HG03108 (cell line): Measurements from ENCODE around the gene OTUD7B.
"Not testable (repeated sequence)": the region's sequence is repeated elsewhere in the genome, so short reads cannot be mapped to it uniquely, and the experiment has no call there.

ENCODE experiments used
- ATAC-seq: cut with Tn5 transposase; IDR thresholded peaks from one replicate; pipeline ENCODE4 v1.9.1; 2021; ENCODE audit warnings: moderate library complexity; ENCODE audit not compliant: unreplicated experiment

OTUD7B gene

DNA sequence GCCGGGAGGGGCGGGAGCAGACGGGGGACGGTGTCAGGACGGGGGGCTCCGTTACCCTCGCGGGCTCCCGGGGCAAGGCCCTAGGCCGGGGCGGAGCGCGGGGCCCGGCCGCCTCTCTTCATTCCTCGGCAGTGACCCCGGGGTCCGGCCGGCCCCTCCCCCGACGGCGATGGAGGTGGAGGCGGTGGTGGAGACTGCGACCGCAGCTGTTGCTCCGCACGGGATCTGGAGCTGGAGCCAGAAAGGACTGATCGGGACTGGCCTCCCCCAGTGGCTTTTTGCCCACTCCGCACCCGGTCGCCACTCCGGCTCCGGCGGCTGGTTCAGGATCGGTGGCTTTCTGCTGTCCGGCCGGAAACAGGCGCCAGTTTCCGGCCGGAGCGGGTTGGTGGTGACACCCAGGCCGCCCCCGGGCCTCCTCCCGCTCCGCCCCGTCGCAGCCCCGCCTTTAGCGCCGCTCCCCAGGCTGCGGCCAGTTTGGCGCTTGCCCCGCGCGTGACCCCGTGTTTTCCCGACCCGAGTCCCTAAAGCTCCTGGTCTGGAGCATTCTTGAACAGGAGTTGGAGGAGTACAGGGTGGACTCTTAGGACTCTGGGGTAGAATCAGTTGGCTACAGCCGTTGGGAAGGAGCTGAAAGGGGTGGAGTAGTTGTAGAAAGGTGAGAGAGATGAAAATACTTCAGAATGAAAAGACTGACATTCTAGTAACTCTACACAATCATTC is at the start of gene OTUD7B:
TSS of gene OTUD7B (minus strand) at position 334 of the 723 bp plus-strand sequence. CDS start 33,216 bp downstream, outside the sequence.
- peak; percentile 67 for ATAC-seq

DNA sequence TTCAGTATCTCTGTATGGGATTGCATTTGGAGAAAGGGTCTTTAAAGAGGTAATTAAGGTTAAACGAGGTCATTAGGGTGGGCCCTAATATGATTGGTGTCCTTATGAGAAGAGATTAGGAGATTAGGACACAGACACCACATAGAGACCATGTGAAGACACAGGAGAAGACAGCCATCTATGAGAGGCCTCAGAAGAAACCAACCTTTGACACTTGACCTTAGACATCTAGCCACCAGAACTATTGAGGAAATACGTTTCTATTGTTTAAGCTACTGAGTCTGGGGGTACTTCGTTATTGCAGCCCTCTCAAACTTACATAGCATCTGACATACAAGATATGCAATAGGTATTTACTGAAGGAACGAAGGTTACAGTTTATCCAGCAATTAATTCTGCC is 49.7 kb upstream of the OTUD7B start:
- ATAC-seq, result no peak

DNA sequence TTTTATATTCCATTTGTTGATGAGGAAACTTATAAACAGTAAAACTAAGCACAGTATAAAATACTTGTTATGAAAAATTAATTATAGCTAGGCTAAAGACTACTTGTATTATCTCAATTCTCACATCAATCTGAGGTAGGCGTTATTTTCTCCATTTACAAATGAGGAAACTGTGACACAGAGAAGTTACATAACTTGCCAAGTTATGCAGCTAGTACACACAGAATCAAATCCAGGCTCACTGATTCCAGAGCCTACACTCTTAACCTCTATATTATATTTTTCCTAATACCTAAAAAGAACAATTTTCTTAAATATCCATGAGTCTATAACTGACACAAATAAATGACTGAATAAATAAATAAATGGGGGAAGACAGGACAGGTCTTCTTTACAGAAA is 45.9 kb upstream of the OTUD7B start:
- no peak for ATAC-seq

DNA sequence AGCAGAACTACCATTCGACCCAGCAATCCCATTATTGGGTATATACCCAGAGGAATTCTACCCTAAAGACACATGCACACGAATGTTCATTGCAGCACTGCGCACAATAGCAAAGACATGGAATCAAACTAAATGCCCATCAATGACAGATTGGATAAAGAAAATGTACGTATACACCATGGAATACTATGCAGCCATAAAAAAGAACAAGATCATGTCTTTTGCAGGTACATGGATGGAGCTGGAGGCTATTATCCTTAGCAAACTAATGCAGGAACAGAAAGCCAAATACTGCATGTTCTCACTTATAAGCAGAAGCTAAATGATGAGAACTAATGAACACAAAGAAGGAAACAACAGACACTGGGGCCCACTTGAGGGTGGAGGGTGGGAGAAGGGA is 45.0 kb upstream of the OTUD7B start:
- not testable (repeated sequence) for ATAC-seq

DNA sequence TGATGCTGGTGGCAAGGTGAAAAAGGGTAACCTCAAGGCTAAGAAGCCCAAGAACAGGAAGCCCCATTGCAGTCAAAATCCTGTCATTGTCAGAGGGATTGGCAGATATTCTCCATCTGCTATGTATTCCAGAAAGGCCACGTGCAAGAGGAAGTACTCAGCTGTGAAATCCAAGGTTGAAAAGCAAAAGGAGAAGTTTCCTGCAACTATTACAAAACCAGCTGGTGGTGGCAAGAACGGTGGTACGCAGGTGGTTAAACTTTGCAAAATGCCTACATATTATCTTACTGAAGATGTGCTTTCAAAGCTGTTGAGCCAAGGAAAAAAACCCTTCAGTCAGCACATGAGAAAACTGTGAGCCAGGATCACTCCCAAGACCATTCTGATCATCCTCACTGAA is 43.4 kb upstream of the OTUD7B start:
- ATAC-seq, result no peak

DNA sequence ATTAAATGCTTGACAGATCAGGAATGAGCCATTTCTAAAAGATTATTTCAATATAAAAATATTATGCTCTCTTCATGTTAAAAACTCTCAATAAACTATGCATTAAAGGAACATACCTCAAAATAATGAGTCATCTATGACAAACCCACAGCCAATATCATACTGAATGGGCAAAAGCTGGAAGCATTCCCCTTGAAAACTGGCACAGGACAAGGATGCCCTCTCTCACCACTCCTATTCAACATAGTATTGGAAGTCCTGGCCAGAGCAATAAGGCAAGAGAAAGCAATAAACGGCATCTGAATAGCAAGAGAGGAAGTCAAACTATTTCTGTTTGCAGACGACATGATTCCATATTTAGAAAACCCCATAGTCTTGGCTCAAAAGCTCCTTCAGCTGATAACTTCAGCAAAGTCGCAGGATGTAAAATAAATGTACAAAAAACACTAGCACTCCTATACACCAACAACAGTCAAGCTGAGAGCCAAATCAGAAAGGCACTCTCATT is 41.4 kb upstream of the OTUD7B start:
- ATAC-seq, result not testable (repeated sequence)

DNA sequence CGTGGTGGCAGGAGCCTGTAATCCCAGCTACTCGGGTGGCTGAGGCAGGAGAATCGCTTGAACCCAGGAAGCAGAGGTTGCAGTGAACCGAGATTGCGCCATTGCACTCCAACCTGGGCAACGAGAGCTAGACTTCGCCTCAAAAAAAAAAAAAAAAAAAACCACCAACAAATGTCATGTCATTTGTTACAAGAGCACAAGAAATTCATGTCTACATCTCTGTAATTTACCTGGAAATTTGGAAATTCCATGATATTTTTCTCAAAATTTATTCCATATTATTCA is 40.5 kb upstream of the OTUD7B start:
- no peak for ATAC-seq

DNA sequence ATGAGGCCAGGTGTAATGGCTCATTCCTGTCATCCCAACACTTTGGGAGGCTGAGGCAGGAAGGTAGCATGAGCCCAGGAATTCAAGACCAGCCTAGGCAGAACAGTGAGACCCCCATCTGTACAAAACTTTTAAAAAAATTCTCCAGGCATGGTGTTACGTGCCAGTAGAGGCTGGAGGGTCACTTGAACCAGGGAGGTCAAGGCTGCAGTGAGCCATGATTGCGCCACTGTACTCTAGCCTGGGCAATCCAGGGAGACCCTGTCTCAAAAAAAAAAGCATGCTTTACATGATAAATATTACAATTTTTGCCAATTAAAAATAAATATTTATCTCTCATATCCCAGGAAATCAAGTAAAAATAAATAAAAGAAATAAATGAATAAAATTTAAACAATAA is 39.4 kb upstream of the OTUD7B start:
- no peak for ATAC-seq

DNA sequence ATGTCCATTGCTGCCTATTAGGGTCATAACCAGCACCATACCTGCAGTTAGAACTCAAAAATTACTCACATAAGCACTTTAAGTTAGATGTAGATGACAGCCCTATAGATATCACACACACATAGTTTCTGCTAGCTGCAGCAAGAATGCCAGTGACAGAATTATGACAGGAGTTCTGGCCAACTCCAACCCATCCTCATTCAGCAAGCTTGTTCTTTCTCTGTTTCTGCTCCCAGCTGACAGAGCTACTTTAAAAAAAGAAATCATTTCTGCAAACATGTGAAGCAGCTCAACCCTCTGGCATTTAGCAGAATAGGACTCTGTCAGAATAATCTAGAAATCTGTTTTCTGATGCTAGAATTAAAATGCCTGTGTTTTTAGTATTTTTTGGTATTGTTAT is 23.8 kb upstream of the OTUD7B start:
- ATAC-seq, result no peak

DNA sequence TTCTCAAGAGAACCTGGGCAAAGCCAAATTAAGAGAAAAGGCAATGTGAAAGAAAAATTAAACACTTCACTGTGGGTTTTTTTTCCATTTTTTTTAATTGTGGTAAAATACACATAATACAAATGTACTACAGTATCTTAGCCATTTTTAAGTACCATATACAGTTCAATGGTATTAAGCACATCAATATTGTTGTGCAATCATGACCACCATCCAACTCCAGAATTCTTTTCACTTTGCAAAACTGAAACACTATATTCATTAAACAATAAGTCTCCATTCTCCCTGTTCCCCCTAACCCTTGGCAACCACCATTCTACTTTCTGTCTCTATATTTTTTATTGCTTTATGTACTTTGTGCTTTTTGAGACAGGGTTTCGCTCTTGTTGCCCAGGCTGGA is 17.8 kb upstream of the OTUD7B start:
- no peak for ATAC-seq

DNA sequence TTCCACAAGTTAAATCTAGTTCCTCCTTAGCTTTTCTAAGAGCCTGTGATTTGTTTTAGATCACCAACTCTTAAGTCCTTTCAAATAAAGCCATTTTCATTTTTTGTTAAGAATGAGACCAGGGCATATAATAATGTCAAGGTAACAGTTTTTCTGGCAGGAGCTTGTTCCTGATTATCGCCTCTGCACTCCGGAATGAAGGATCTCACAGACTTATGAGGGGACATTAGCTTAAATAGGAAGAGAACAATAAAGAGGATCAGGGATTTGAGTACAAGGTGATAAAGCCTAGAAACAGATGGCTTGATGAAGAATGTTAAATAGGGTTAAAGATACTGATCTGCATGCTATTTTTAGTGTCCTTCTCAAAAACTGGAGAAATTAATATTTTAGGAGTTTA is 13.6 kb upstream of the OTUD7B start:
- no peak for ATAC-seq

DNA sequence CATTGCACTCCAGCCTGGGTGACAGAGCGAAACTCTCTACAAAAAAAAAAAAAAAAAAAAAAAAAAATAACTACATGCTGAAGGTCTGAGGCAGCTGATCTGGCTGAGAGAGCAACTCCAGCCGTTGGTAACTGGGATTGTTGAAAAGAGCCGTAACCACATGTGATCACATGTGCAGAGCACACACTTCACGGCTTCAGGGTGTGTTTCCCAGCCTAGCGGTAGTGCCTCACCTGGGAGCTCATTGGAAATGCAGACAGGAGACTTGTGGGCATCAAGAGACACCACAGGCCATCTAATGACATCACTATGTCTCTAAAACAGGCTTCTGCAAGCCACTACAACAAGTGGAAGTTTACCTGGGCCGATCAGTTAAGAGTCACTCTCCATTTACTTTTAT is 11.8 kb upstream of the OTUD7B start:
- no peak for ATAC-seq

DNA sequence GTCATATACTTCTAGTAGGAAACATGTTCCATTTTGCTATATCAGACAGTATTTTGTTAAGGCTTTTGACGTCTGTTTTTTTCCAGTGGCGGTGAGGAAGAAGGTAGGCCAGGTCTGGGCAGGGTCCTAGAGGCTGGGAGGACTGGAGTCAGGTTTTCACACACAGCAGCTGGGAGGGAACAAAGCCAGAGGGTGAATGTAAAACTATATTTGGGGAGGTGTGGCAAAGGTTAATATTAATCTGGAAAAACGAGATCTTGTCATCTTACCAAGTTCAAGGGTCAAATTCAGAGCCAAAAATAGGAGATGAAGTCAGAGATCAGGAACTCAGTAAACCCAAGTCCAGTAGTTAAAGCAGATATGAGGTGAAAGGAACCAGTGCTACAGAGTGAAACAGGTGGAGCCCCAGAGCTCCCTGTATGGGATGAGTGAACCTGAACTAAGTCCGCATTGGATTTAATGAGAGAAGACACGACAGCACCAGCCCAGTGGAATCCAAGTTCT is 10.7 kb upstream of the OTUD7B start:
- no peak for ATAC-seq

DNA sequence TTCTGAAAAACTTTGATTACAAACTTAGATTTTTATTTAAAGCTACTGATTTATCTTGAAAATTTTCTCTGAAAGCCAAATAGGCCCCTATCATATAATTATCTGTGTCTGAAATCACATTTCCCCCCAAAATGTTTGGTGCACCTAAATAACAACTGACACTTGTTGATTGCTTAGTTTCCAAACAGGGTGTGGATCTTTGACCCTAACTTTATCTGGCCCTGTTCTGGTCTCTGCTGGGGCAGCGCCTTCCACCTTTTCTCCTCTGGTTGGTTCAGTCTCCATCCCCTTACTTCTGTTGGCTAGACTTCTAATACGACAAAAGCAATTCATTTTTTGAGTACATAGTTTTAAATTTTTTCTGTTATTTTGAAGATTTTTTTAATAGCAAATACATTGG is 10.2 kb upstream of the OTUD7B start:
- ATAC-seq, result no peak

DNA sequence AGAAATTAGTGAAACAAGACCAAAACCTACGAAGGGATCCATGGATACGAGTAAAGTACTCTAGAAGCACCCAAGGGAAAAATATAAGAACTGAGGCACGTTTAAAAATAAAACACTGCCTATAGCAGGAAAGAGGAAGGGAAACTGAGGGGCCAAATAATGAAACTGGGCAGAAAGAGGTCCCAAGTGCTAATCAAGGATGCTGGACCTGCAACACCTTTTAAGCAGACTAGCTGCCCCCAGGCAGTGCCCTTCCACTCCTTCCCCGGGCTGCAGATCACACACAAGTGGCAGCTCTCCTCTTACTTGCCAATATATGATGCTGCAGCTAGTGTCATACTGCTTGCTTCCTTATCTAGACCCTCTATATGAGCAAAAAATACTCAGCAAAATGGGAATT is 7.6 kb upstream of the OTUD7B start:
- no peak for ATAC-seq

DNA sequence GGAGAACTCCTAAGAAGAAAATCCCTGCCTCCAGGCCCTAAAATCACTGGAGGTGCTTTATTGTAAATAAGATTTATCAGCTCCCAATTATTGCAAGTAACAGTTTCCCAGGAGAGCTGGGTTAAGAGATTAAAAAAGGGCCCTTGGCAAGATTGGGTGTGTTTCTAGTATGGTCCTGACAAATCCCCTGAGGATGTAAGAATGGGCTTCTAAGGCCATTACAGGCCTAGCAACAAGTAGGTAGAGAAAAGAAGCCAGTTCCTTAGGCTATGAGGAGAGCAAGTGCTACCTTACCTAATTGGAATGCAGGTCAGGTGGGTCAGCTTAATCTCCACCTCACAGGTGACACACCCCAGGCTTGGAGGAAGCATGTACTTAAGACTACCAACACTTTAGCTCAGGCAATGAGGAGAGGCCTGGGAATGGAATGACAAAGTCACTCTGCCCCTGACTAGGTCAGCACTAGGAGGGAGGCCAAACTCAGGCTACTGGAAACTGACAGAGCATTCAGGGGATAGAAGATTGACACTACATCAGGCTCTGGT is 6.8 kb upstream of the OTUD7B start:
- no peak for ATAC-seq

DNA sequence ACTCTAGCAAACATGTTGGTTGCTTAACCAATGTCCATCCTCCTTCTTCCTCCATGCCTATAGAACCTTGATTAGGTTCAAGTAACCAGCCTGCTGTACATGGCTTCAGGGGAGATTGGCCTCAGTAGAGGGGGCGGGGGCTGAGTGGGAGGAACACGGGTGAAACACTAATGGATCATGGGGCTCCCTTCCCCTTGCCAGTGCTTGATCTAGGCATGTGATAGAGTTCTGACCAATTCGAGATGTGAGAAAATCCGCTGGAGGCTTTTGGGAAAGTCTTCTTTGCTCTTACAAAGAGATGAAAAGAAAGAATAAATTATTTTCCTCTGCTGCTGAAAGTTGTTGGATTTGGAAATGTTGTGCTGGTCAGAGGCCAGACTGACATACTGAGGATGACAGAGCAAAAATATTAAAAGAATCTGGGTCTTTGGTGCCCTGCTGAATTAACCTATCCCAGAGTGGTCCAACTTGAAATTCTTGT is 5.2 kb upstream of the OTUD7B start:
- no peak for ATAC-seq

DNA sequence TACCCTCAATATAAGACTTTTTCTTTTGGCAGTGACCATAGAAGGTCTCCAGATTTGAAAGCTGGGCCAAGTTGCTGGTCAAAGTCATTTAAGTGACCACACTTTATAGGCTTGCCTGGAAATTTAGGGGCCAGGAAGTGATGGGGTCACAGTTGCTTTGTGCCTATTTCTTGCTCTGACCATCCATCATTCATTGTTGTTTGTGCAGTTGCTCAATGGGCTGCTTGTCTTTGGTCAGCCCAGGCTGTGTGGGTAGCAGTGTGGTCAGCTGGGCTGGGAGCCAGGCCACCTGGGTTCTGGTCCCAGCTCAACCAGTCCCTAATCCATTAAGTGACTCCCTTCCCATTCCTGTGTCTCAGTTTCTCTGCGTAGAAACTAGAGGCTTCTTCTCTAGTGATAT is 2.1 kb upstream of the OTUD7B start:
- ATAC-seq, result no peak

DNA sequence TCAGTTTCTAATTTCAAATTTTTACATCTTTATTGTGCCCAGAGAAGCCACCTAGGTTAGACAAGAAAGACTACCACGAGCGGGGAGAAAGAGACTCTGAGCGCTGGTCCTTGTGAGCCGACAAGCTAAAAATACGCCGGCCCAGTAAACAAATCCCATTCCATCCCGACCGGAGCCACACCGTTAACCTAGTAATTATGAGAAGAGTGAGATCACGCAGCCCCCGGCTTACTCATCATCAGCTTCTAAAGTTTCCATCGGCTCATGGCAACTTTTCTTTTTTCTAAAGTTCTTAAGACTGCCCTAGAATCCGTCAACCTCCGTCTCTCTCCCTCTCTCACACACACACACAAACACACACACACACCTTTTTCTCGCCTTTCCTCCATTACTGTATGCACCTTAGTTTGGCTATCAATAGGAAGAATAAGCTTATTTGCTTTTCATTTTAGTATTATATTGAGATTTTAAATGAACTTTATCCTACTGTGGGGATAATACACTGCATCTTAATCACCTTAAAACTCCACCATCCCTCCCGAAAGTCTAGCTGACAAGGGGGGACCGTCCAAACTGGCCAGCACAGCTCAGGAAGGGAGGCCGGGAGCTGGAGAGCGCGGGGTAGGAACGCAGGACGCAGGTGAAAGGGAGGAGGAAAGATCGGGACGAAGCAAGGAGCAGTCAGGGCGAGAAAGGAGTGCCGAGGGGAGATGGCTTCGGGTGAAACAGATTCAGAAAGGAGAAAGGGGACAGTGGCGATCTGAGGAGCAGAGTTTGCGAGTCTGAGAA is 728 bp downstream of the OTUD7B start:
- ATAC-seq, result peak; percentile 7

DNA sequence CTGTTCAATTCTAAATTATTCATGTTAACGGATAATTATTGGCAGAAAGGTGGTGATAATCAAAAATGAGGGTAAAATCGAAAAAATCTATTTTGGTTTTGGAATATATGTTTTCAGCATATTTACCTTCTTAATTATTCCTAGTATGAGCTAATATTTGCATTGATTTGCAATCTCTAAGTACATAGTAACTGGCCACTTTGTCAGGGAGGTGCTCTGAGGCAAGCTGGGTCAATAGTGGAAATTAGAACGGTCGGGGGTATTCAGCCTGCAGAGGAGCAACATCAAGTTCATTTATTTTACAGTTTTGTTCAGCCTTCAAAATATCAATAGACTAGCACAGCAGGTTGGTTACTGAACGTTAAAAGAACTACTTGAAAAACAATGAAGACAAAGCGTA is 1.8 kb downstream of the OTUD7B start:
- ATAC-seq, result no peak

DNA sequence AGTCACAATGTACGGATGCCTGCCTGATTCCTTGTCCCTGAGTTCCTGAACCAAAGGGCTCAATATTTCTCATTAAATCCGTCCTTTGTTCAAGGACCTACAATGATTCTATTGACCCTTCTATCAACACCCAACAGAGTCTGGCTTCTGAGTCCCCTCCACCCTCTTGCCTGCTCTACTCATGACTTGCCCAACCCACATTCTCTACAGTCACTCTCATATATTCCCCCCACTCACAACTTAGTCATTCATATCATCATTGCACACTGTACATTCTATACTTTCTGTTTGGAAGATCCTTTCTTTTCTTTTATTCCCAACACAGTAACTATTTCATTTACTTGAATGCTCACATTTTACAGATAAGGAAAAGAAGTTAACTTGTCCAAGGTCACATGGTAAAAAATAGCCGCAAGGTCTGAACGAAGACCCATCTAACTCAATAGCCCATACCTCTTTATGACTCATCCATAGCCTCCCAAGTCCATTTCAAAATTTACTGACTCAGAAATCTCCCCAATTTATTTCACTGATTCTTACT is 3.6 kb downstream of the OTUD7B start:
- no peak for ATAC-seq

DNA sequence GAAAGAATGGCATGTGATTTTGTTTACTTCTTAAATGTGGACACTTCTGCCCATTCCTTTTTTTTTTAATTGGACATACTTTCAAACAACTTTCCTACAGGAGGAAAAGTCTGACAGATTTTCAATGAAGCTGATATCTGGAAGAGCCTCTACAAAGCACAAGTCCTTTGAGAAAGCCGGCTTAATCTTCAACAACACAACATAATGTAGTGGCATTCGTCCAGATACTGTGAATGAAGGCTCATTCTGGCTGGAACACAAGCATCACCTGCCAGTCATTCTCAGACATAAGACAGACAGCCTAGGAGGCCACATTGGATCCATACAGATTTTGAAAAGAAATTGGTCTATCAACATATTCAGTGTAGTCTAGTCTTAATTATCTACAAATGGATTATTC is 4.9 kb downstream of the OTUD7B start:
- no peak for ATAC-seq
